HG03025 (cell line): Measurements from ENCODE around the gene UPK3BL1.
"Not testable (repeated sequence)": the region's sequence is repeated elsewhere in the genome, so short reads cannot be mapped to it uniquely, and the experiment has no call there.

Experiments
- ATAC-seq: cut with Tn5 transposase; IDR thresholded peaks from one replicate; pipeline ENCODE4 v1.9.1; 2021; ENCODE audit warnings: mild to moderate bottlenecking, moderate library complexity; ENCODE audit not compliant: unreplicated experiment, low FRiP score

Gene UPK3BL1, protein sequence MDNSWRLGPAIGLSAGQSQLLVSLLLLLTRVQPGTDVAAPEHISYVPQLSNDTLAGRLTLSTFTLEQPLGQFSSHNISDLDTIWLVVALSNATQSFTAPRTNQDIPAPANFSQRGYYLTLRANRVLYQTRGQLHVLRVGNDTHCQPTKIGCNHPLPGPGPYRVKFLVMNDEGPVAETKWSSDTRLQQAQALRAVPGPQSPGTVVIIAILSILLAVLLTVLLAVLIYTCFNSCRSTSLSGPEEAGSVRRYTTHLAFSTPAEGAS

DNA sequence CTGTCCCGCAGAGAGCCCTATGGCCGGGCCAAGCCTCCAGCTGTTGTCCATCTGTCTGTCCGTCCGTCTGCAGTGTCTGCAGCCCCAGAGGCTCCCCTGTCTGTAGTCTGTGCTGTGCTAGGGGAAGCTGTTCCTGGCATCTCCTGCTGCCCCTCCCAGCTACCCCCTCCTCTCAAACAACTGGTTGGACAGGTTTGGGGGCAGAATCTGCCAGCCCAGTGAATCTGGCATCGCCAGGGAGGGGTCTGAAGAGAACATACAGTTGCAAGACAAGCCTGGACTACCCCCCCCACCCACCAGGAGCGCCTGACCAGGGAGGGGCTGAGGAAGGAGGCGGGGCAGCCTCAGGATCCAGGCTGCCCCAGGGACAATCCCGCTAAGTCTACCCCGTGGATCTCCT is at the start of gene UPK3BL1:
Gene UPK3BL1, minus strand, starts transcription at position 101 of the 400 bp plus-strand sequence. Its CDS starts 50 bp downstream, at position 51.
- ATAC-seq: not testable (repeated sequence)

GRCh38 chr7:102690602-102691001 is 48.0 kb upstream of the UPK3BL1 start:
- not testable (repeated sequence) for ATAC-seq

GRCh38 chr7:102689436-102690282 is 47.1 kb upstream of the UPK3BL1 start:
- ATAC-seq: peak; percentile 48

GRCh38 chr7:102688299-102689036 is 45.9 kb upstream of the UPK3BL1 start:
- peak; percentile 68 for ATAC-seq

DNA sequence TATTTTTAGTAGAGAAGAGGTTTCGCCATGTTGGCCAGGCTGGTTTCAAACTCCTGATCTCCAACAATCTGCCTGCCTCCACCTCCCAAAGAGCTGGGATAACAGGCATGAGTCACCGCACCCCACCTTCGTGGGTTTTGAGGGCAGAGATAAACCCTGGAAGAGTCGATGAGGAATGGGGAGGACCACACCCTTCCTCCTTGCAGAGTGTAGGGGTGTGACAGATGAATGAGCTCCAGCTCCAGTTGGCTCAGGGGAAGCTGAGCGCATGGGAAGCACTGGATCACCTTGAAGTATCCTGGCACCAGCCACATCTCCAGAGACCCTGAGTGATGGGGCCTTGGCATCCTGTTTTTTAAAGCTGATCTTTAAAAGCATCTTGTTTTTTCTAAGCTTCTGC is 40.0 kb upstream of the UPK3BL1 start:
- ATAC-seq: not testable (repeated sequence)

GRCh38 chr7:102680780-102681179 is 38.2 kb upstream of the UPK3BL1 start:
- ATAC-seq: not testable (repeated sequence)

GRCh38 chr7:102675545-102675944 is 33.0 kb upstream of the UPK3BL1 start:
- ATAC-seq: not testable (repeated sequence)

DNA sequence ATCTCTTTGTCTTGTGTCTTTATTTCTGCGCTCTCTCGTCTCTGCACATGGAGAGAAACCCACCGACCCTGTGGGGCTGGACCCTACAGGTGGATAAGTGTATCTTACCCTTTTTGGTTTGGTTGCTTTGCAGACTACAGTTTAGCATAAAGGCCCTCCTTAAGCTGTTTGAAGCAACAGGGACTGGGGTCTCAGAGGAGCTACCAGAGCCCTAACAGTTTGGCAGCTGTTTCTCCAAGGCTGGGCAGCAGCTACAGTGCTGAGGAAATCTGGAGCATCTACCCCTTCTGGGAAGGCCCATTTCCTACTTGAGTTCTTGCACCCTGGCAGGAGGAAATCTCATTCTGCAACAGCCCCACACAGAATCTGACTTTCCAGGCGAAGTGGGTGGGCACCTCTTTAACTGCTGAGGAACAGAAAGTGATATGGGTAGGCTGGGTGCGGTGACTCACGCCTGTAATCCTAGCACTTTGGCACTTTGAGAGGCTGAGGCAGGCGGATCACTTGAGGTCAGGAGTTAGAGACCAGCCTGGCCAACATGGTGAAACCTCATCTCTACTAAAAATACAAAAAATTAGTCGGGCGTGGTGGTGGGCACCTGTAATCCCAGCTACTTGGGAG is 31.0 kb upstream of the UPK3BL1 start:
- ATAC-seq: not testable (repeated sequence)

GRCh38 chr7:102671956-102672307 is 29.3 kb upstream of the UPK3BL1 start:
- not testable (repeated sequence) for ATAC-seq

DNA sequence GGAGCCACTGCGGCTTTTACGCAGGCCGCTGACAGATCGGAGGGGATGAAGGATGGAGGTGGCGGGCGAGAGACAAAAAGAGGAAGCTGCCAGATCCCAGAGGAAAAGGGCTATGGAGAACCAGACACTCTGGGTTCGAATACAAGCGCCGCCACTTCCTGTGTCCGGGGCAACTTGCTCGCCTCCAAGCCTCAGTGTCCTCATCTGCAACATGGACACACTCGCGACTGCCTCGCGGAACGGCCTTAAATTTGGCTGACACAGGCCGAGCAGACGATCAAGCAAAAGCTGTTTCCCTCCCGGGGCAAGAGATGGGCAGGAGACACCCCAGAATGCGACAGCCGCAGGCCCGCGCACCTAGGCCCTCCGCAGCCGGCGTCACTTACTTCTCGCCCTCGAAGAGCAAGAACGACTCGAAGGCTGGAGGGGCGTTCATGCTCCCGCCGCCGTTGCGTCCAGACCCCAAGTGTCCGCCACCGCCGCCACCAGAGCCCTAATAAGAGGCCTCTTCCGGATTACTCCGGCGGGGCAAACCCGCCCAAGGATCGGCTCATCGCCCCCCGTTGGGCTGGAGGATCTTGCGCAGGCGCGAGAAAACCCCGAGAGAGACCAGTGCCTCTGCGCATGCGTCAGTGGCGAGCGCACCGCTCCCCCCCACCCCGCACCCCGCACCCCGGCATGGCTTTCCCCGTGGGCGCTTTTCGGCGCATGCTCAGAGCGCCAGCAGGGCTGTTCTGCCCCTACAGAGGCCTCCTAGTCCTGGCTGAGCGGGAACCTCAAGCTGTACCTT is 28.8 kb upstream of the UPK3BL1 start, which contains the start of gene POLR2J2:
Gene POLR2J2, minus strand, starts transcription at position 498 of the 790 bp plus-strand sequence. Its CDS starts 62 bp downstream, at position 436.
- ATAC-seq: peak; percentile 52

- not testable (repeated sequence) for ATAC-seq
Observed at GRCh38 chr7:102667523-102667922, 24.9 kb upstream of the UPK3BL1 start.

DNA sequence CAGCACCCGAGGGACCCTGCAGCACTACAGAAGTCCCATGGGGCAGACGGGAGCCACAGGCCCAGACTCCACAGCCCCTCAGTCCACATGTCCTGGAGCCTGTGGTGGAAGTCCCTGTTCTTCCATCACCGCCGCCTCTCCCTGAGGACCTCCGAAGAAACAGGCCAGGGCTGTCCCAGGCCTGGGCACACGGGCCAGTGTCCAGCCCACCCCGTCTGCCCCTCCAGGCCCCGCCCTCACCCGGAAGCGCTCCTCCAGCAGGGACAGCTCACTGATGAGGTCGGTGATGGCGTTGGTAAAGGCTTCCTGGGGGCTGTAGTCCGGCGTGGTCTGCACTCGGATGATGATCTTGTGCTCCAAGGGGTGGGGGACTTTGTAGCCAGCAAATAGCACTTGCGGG is 24.3 kb upstream of the UPK3BL1 start:
- not testable (repeated sequence) for ATAC-seq

DNA sequence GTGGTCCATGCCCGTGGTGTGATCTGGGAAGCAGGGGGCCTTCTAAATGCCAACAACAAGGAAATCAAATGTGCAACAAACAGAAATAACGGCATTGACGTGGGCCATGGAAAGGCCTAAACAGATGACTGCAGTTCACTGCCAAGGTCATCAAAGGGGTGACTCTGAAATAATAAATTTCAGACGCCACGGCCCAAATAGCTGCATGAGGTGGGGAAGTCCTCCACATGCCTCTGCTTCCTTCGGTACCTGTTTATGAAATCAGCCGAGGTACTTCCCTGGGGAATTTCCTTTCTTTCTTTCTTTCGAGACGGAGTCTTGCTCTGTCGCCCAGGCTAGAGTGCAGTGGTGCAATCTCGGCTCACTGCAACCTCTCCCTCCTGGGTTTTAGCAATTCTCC is 22.2 kb upstream of the UPK3BL1 start:
- not testable (repeated sequence) for ATAC-seq

DNA sequence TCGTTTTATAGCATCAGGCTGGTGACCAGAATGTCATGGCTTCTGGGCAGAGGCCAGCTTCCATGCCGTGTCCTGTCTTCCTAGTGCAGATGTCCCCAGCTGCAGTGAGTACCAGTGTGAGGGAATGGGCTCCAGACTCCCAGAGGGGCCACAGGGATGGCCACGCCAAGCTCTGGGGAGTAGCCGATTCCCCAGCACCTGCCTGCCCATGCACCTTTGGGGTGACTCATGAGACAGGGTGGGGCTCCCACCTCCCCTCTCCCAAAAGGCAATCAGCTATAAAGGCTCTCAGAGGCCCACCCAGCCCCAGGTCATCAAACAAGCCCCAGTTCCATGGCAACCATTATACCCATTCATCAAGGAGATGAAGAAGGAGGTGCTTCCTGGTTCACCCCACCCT is 7.3 kb upstream of the UPK3BL1 start, which contains the start of gene SPDYE2B:
Gene SPDYE2B, plus strand, starts transcription at position 396 of the 400 bp plus-strand sequence. CDS start 2,030 bp downstream, outside the sequence.
- ATAC-seq: not testable (repeated sequence)

- ATAC-seq: not testable (repeated sequence)
Observed at GRCh38 chr7:102647813-102648212, 5.2 kb upstream of the UPK3BL1 start.

DNA sequence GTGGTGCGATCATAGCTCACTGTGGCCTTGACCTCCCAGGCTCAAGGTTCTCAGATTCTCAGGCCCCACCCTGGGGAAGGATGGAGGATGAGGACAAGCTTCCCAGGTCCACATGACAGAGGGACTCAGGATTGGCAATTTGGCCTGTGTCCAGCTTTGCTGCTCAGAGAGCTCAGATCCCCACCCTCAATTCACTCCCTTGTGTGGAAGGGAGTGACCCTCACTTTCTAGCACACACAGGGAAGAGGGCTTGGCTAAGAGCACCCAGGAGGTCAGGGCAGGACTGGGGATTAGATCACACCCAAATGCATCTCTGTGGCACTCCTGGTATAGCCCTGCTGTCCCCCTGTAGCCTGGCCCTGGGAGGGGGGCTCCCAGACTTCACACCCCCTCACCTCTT is 813 bp upstream of the UPK3BL1 start:
- not testable (repeated sequence) for ATAC-seq

GRCh38 chr7:102638848-102639247 is 3.7 kb downstream of the UPK3BL1 start:
- ATAC-seq: peak; percentile 13

GRCh38 chr7:102636956-102637355 is 5.6 kb downstream of the UPK3BL1 start:
- ATAC-seq: not testable (repeated sequence)

GRCh38 chr7:102635354-102635753 is 7.2 kb downstream of the UPK3BL1 start:
- not testable (repeated sequence) for ATAC-seq
